MM.1S (cell line): Measurements from ENCODE around the gene ADAMTS17.

Experiments
- DNase-seq: peaks from one replicate; pipeline ENCODE4 v3.0.0-alpha.2; 2015
- H2AFZ ChIP-seq: fragments of 300-600 bp; sonication (generic); 2 replicates; pipeline ENCODE4 v1.6.0; 2016; ENCODE audit warnings: antibody characterized with exemption, low read length
- H3F3A ChIP-seq: fragments of 300-600 bp; sonication (generic); 2 replicates; pipeline ENCODE4 v1.6.1; 2016; ENCODE audit warnings: mild to moderate bottlenecking, antibody characterized with exemption, low read length, moderate library complexity, mixed read lengths; ENCODE audit not compliant: insufficient read depth
- H3K27ac ChIP-seq: fragments of 300-600 bp; sonication (generic); 2 replicates; pipeline ENCODE4 v1.5.1; 2016; ENCODE audit warnings: mild to moderate bottlenecking, low read length
- H3K27me3 ChIP-seq: fragments of 300-600 bp; sonication (generic); replicated peaks from 2 replicates; pipeline ENCODE4 v1.6.0; 2016; ENCODE audit warnings: low read length; ENCODE audit not compliant: insufficient read depth
- H3K36me3 ChIP-seq: fragments of 300-600 bp; sonication (generic); replicated peaks from 2 replicates; pipeline ENCODE4 v1.6.1; 2016; ENCODE audit warnings: mild to moderate bottlenecking, low read length, mixed read lengths; ENCODE audit not compliant: insufficient read depth
- H3K4me1 ChIP-seq: fragments of 300-600 bp; sonication (generic); 2 replicates; pipeline ENCODE4 v1.6.1; 2016; ENCODE audit warnings: low read length, mixed read lengths
- H3K4me2 ChIP-seq: fragments of 300-600 bp; sonication (generic); 2 replicates; pipeline ENCODE4 v1.6.0; 2016; ENCODE audit warnings: low read depth, low read length
- H3K4me3 ChIP-seq: fragments of 300-600 bp; sonication (generic); 2 replicates; pipeline ENCODE4 v1.5.1; 2016; ENCODE audit warnings: low read length, mixed read lengths
- H3K79me2 ChIP-seq: fragments of 300-600 bp; sonication (generic); 2 replicates; pipeline ENCODE4 v1.6.1; 2016; ENCODE audit warnings: mixed run types, low read length, mixed read lengths
- H3K9ac ChIP-seq: fragments of 300-600 bp; sonication (generic); 2 replicates; pipeline ENCODE4 v1.6.1; 2016; ENCODE audit warnings: low read length, mixed read lengths
- H3K9me2 ChIP-seq: fragments of 300-600 bp; sonication (generic); replicated peaks from 2 replicates; pipeline ENCODE4 v1.6.1; 2016; ENCODE audit warnings: mild to moderate bottlenecking, low read length, mixed read lengths; ENCODE audit not compliant: insufficient read depth
- H3K9me3 ChIP-seq: fragments of 300-600 bp; sonication (generic); replicated peaks from 2 replicates; pipeline ENCODE4 v1.6.1; 2016; ENCODE audit warnings: mild to moderate bottlenecking, low read length, mixed read lengths; ENCODE audit not compliant: insufficient read depth
- H4K20me1 ChIP-seq: fragments of 300-600 bp; sonication (generic); 2 replicates; pipeline ENCODE4 v1.6.1; 2016; ENCODE audit warnings: mild to moderate bottlenecking, low read length, moderate library complexity, mixed read lengths; ENCODE audit not compliant: insufficient read depth
- EZH2 ChIP-seq: fragments of 300-600 bp; sonication (generic); optimal IDR thresholded peaks from 2 replicates; pipeline ENCODE3; 2017; ENCODE audit warnings: low read depth, mild to moderate bottlenecking, antibody characterized with exemption, low read length, mixed read lengths
- EZH2phosphoT487 ChIP-seq: fragments of 300-600 bp; sonication (generic); IDR thresholded peaks from 2 replicates; pipeline ENCODE4 v1.6.1; 2018; ENCODE audit warnings: antibody characterized with exemption, low read length
- TF ChIP-seq, protein P1 (sequence below): fragments of 300-600 bp; sonication (generic); IDR thresholded peaks from 2 replicates; pipeline ENCODE4 v1.5.1; 2016; ENCODE audit warnings: antibody characterized with exemption, low read length, mixed read lengths

Gene ADAMTS17

DNA sequence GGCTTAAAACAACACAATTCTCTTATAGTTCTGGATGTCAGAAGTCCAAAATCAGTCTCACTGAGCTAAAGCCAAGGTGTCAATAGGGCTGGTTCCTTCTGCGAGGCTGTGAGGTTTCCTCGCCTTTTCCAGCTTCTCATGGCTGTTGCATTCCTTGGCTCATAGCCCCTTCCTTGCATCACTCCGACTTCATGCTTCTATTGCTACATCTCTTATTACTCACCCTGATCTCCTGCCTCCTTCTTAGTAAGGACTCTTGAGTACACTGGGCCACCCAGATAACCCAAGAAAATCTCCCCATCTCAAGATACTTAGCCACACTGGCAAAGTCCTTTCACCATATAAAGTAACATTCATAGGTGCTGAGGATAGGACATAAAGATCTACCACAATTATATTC is 193.9 kb downstream of the ADAMTS17 start:
- Histone ChIP-seq H3K4me2 (no peak overlapping the region), H3K27ac (no peak overlapping the region), H3K9me2 (no peaks in the 10 kb centered on the region), H3F3A (no peaks in the 10 kb centered on the region), H3K9me3 (no peaks in the 10 kb centered on the region), H3K9ac (no peak overlapping the region), H4K20me1 (no peaks in the 10 kb centered on the region), H3K36me3 (no peaks in the 10 kb centered on the region), H3K79me2 (no peaks in the 10 kb centered on the region), H3K4me1 (no peaks in the 10 kb centered on the region), H2AFZ (no peak overlapping the region), H3K4me3 (no peak overlapping the region), H3K27me3 (no peaks in the 10 kb centered on the region)
- no peak for DNase-seq
- no peak for TF ChIP-seq EZH2phosphoT487
- TF ChIP-seq, protein P1, sequence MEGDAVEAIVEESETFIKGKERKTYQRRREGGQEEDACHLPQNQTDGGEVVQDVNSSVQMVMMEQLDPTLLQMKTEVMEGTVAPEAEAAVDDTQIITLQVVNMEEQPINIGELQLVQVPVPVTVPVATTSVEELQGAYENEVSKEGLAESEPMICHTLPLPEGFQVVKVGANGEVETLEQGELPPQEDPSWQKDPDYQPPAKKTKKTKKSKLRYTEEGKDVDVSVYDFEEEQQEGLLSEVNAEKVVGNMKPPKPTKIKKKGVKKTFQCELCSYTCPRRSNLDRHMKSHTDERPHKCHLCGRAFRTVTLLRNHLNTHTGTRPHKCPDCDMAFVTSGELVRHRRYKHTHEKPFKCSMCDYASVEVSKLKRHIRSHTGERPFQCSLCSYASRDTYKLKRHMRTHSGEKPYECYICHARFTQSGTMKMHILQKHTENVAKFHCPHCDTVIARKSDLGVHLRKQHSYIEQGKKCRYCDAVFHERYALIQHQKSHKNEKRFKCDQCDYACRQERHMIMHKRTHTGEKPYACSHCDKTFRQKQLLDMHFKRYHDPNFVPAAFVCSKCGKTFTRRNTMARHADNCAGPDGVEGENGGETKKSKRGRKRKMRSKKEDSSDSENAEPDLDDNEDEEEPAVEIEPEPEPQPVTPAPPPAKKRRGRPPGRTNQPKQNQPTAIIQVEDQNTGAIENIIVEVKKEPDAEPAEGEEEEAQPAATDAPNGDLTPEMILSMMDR, result no peak

DNA sequence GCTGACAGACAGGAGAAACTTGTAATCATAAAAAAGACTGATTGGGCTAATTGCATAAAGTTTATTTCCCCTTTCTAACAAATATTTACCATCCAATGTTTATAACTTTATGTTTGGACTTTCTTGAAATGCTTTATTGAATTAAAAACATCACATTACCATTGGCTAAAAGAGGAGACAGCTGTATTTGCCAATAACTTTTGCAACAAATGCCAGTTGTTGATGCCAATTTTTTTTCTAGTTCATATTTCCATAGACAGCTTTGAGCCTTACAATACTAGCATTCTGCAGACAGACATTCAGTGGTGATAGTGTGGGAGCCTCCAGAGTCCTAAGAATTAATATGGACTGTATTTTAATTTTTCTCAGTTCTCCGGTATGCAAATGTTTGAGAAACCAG is 198.4 kb downstream of the ADAMTS17 start:
- no peak overlapping the region for H3K4me3 ChIP-seq
- H3K36me3 ChIP-seq, result no peaks in the 10 kb centered on the region
- no peak overlapping the region for H2AFZ ChIP-seq
- H3K79me2 ChIP-seq, result no peaks in the 10 kb centered on the region
- H3F3A ChIP-seq, result no peaks in the 10 kb centered on the region
- no peaks in the 10 kb centered on the region for H3K27me3 ChIP-seq
- H3K9me2 ChIP-seq, result no peaks in the 10 kb centered on the region
- H3K27ac ChIP-seq, result no peak overlapping the region
- no peaks in the 10 kb centered on the region for H4K20me1 ChIP-seq
- no peaks in the 10 kb centered on the region for H3K9me3 ChIP-seq
- no peak overlapping the region for H3K9ac ChIP-seq
- TF ChIP-seq EZH2phosphoT487 (no peak), EZH2 (no peak)
- TF ChIP-seq, protein P1, result no peak
- H3K4me2 ChIP-seq, result no peak overlapping the region
- no peaks in the 10 kb centered on the region for H3K4me1 ChIP-seq
- no peak for DNase-seq

GRCh38 chr15:100141311-100142001 is 200.3 kb downstream of the ADAMTS17 start:
- Histone ChIP-seq H3F3A (no peaks in the 10 kb centered on the region), H3K9me2 (no peaks in the 10 kb centered on the region), H3K79me2 (no peaks in the 10 kb centered on the region), H3K9me3 (no peaks in the 10 kb centered on the region), H4K20me1 (no peaks in the 10 kb centered on the region), H3K9ac (no peak overlapping the region), H3K36me3 (no peaks in the 10 kb centered on the region), H3K27ac (no peak overlapping the region), H2AFZ (no peak overlapping the region), H3K27me3 (no peaks in the 10 kb centered on the region), H3K4me3 (no peak overlapping the region), H3K4me1 (no peaks in the 10 kb centered on the region), H3K4me2 (no peak overlapping the region)
- no peak for TF ChIP-seq EZH2
- no peak for TF ChIP-seq EZH2phosphoT487
- TF ChIP-seq, protein P1, result no peak
- no peak for DNase-seq
